KMS-11 (cell line): ENCODE measurements around the gene NCAN.

Source experiments
- H2AFZ ChIP-seq: fragments of 200-600 bp; sonication (generic); 2 replicates; pipeline ENCODE4 v1.6.1; 2016; ENCODE audit warnings: antibody characterized with exemption, mixed run types, low read depth
- H3K27ac ChIP-seq: fragments of 200-600 bp; sonication (generic); 2 replicates; pipeline ENCODE4 v1.6.1; 2016; ENCODE audit warnings: mild to moderate bottlenecking, mixed run types
- H3K27me3 ChIP-seq: fragments of 200-600 bp; sonication (generic); 2 replicates; pipeline ENCODE4 v1.6.1; 2017; ENCODE audit warnings: mild to moderate bottlenecking, low read depth, mixed run types, moderate library complexity; ENCODE audit not compliant: insufficient read depth
- H3K36me3 ChIP-seq: fragments of 200-600 bp; sonication (generic); 2 replicates; pipeline ENCODE4 v1.6.1; 2017; ENCODE audit warnings: mild to moderate bottlenecking, mixed run types; ENCODE audit not compliant: insufficient read depth
- H3K4me1 ChIP-seq: fragments of 200-600 bp; sonication (generic); 2 replicates; pipeline ENCODE4 v1.6.1; 2016; ENCODE audit warnings: mild to moderate bottlenecking, low read depth, mixed run types; ENCODE audit not compliant: poor library complexity, severe bottlenecking
- H3K4me2 ChIP-seq: fragments of 200-600 bp; sonication (generic); 2 replicates; pipeline ENCODE4 v1.7.0; 2016; ENCODE audit warnings: mild to moderate bottlenecking, mixed run types
- H3K4me3 ChIP-seq: fragments of 200-600 bp; sonication (generic); IDR thresholded peaks from 2 replicates; pipeline ENCODE4 v1.6.1; 2017; ENCODE audit warnings: low read depth, low read length, mixed read lengths; ENCODE audit not compliant: insufficient read depth
- H3K79me2 ChIP-seq: fragments of 200-600 bp; sonication (generic); 2 replicates; pipeline ENCODE4 v1.6.1; 2016; ENCODE audit warnings: low read depth, mixed run types; ENCODE audit not compliant: insufficient read depth
- H3K9ac ChIP-seq: fragments of 200-600 bp; sonication (generic); 2 replicates; pipeline ENCODE4 v1.6.1; 2016; ENCODE audit warnings: mild to moderate bottlenecking, mixed run types
- H4K20me1 ChIP-seq: fragments of 200-600 bp; sonication (generic); 2 replicates; pipeline ENCODE4 v1.6.1; 2016; ENCODE audit warnings: mild to moderate bottlenecking, mixed run types; ENCODE audit not compliant: insufficient read depth
- TF ChIP-seq, protein P1 (sequence below): fragments of 200-600 bp; sonication (generic); conservative IDR thresholded peaks from 2 replicates; pipeline ENCODE4 v1.6.1; 2017; ENCODE audit warnings: low read depth, mild to moderate bottlenecking, antibody characterized with exemption, low read length, moderate library complexity, mixed read lengths

NCAN gene

DNA sequence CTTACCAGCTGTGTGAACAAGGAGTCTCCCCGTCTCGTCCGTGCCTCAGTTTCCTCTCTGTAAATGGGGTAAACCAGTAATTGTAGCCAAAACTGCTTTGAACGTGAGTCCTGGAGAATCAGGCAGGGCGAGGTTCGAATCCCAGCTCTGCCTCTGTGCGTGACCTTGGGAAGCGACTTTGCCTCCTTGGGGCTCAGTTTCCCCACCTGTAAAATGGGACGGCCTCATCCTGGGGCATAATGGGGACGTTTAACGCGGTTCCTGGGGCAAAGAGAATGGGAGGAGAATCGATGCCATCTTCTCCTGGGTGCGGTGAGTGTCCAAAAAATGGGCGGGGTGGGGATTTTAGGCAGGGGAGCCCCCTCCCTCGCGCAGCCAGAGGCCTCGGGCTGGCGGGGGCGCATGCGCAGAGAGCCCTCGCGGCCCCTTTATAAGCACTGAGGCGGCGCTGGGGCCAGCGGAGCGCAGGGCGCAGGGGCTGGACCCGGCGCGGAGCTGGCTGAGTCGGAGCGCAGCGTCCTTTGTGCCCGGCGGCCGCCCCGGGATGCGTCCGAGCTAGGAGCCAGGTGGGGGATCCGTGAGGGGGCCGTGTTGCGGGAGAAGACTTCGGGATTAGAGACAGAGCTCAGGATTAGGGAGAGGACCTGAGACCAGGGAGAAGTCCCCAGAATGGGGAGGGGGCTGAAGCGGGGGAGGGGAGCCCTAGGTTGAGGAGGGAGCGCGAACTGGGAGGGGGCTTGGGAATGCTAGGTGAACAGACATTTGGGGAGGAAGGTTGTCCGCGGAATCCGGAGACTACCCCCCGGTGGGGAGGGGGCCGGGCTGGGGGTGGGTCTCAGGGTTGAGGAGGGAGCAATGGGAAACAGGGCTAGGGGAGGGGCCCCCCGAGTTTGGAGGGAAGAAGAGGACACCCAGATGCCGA is at the start of gene NCAN:
Gene NCAN (plus strand): TSS at position 460 of the 922 bp plus-strand sequence. CDS start 4,996 bp downstream, outside the sequence.
- Histone ChIP-seq H2AFZ (no peak within 1 kb of the TSS), H3K4me1 (peaks cover 13% of the 10 kb centered on the region), H3K4me3 (no peak within 1 kb of the TSS), H3K9ac (no peak within 1 kb of the TSS), H3K36me3 (no peaks in the 10 kb centered on the region), H4K20me1 (no peaks in the 10 kb centered on the region), H3K27ac (no peak within 1 kb of the TSS), H3K79me2 (no peaks in the 10 kb centered on the region), H3K27me3 (peaks cover 14% of the 10 kb centered on the region; the same call in 1 of the 2 replicates), H3K4me2 (no peak within 1 kb of the TSS)
- TF ChIP-seq, protein P1, sequence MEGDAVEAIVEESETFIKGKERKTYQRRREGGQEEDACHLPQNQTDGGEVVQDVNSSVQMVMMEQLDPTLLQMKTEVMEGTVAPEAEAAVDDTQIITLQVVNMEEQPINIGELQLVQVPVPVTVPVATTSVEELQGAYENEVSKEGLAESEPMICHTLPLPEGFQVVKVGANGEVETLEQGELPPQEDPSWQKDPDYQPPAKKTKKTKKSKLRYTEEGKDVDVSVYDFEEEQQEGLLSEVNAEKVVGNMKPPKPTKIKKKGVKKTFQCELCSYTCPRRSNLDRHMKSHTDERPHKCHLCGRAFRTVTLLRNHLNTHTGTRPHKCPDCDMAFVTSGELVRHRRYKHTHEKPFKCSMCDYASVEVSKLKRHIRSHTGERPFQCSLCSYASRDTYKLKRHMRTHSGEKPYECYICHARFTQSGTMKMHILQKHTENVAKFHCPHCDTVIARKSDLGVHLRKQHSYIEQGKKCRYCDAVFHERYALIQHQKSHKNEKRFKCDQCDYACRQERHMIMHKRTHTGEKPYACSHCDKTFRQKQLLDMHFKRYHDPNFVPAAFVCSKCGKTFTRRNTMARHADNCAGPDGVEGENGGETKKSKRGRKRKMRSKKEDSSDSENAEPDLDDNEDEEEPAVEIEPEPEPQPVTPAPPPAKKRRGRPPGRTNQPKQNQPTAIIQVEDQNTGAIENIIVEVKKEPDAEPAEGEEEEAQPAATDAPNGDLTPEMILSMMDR = no peak

DNA sequence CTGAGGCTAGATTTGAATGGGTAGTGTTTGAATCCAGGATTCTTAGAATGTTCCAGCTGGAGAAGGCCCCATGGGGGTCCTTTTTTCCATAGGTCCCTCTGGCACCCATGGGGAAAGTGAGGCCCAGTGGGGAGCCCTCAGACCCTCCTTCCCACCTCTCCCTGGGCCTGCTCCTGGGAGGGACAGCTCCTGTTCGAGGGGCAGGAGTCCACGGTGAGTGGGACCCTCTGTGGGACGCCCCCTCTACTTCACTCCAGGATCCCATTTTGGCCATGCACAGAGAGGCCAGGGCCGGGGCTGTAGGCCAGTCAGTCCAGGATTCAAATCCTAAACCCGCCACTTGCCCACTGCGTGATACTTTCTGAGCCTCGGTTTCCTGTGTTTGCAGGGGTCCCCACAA is 49.3 kb upstream of the NCAN start:
- H3K27ac ChIP-seq = no peak overlapping the region
- H3K4me2 ChIP-seq = no peak overlapping the region

DNA sequence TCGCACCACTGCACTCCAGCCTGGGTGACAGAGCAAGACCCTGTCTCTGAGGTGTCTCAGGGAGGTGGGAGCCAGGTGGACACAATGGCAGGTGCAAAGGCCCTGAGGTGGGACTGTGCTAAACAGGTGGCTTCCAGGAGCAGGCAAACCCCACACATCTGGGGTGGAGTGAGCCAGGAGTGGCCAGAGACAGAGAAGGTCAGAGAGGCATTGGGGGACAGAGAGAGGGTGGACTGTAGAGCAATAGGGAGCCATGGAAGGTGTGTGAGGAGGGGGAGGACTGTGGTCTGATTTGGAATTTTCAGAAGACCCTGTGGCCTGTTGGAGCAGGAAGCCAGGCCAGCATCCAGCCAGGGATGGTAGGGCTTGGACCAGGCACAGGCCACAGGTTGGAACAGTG is 46.4 kb upstream of the NCAN start:
- Histone ChIP-seq H3K4me1 (peaks cover 9% of the 10 kb centered on the region), H3K36me3 (no peaks in the 10 kb centered on the region), H3K27me3 (no peaks in the 10 kb centered on the region), H3K4me2 (no peak overlapping the region), H3K4me3 (no peak overlapping the region), H3K9ac (no peak overlapping the region), H3K79me2 (no peaks in the 10 kb centered on the region), H4K20me1 (no peaks in the 10 kb centered on the region), H3K27ac (no peak overlapping the region), H2AFZ (no peak overlapping the region)
- TF ChIP-seq, protein P1 = no peak

More for the DNA sequence above, 49.3 kb upstream of the NCAN start:
- H3K4me1 ChIP-seq = no peaks in the 10 kb centered on the region
- H3K9ac ChIP-seq = no peak overlapping the region
- no peak overlapping the region for H3K4me3 ChIP-seq
- TF ChIP-seq, protein P1 = no peak
- no peaks in the 10 kb centered on the region for H4K20me1 ChIP-seq
- H3K36me3 ChIP-seq = no peaks in the 10 kb centered on the region
- no peaks in the 10 kb centered on the region for H3K79me2 ChIP-seq
- H2AFZ ChIP-seq = no peak overlapping the region
- H3K27me3 ChIP-seq = no peaks in the 10 kb centered on the region

DNA sequence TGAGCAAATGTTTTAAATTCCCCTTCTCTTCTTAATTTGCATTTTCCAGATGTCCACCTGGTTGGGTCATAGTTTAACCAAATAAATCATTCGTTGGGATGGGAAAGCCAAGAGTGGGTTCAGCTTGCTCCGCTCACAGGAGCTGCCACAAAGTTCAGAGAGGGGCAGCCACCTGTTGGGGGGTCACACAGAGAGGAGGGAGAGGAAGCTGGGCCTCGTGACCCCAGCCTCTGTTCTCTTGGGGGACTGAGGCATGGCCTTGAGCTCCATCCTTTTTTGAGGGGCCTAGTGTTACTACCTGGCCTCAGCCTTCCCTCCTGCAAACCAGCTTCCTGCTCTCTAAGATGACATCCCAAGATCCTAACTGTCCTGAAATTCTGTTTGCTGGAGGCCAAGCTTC is 44.1 kb upstream of the NCAN start:
- no peak overlapping the region for H3K4me3 ChIP-seq
- TF ChIP-seq, protein P1 = no peak
- no peak overlapping the region for H2AFZ ChIP-seq
- peaks cover 14% of the 10 kb centered on the region for H3K4me1 ChIP-seq
- H3K27me3 ChIP-seq = no peaks in the 10 kb centered on the region
- no peak overlapping the region for H3K4me2 ChIP-seq
- no peak overlapping the region for H3K9ac ChIP-seq
- no peaks in the 10 kb centered on the region for H3K79me2 ChIP-seq
- no peaks in the 10 kb centered on the region for H3K36me3 ChIP-seq
- no peak overlapping the region for H3K27ac ChIP-seq
- no peaks in the 10 kb centered on the region for H4K20me1 ChIP-seq
